Fibroblast of pulmonary artery (primary cell): Measurements from ENCODE around the gene CHSY1.
"Not testable (repeated sequence)": the region's sequence is repeated elsewhere in the genome, so short reads cannot be mapped to it uniquely, and the experiment has no call there.

Source experiments
- DNase-seq: peaks from one replicate; pipeline ENCODE4 v3.0.0-alpha.2; 2010; ENCODE audit warnings: low read depth
- H3K4me3 ChIP-seq: replicated peaks from 2 replicates; pipeline ENCODE4 v1.5.1; 2011; ENCODE audit warnings: low read depth, mild to moderate bottlenecking, control low read depth, low read length, moderate library complexity
- CTCF ChIP-seq: IDR thresholded peaks from 2 replicates; pipeline ENCODE4 v1.5.1; 2011; ENCODE audit warnings: mild to moderate bottlenecking, control low read depth, low read length, inconsistent platforms; ENCODE audit errors: missing control alignments

The CHSY1 gene

DNA sequence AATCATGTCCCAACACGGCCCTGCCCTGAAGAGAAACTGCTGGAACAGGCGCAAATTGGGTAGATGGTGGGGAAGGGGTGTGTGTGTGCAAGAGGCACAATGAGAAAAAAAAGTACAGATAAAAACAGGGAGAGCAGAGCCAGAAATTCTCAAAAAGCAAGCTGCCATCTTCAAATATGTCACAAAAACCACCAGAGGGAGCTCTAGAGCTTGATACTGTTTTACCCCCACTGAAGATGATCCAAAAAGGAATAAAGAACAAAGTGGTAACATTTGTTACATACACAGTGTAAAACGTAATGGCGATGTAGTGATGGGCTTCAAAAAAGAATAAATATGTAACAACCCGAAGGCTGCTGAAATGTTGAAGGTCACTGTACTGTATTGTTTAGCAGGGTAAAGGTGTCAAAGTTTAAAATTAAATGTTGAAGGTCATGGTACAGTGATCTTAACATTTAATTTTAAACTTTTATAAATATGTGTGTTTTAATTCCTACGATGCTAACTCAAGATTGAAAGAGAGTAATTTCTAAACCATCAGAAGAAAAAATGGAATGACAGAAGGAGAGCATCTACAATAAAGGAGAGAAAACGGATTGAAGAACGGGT lies 37.2 kb upstream of the CHSY1 start:
- H3K4me3 ChIP-seq: no peak overlapping the region
- peak; percentile 69 for TF ChIP-seq CTCF
- peak; percentile 74 for DNase-seq

DNA sequence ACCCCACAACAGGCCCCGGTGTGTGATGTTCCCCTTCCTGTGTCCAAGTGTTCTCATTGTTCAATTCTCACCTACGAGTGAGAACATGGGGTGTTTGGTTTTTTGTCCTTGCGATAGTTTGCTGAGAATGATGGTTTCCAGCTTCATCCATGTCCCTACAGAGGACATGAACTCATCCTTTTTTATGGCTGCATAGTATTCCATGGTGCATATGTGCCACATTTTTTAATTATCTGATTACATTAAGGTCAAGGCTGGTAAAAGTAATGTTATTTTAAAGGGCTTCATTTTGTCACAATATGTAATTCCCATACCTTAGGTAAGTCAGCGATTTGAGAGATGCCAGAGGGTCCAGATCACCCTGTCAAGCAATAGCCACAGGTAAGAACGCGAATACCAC lies 35.5 kb upstream of the CHSY1 start:
- not testable (repeated sequence) for H3K4me3 ChIP-seq

DNA sequence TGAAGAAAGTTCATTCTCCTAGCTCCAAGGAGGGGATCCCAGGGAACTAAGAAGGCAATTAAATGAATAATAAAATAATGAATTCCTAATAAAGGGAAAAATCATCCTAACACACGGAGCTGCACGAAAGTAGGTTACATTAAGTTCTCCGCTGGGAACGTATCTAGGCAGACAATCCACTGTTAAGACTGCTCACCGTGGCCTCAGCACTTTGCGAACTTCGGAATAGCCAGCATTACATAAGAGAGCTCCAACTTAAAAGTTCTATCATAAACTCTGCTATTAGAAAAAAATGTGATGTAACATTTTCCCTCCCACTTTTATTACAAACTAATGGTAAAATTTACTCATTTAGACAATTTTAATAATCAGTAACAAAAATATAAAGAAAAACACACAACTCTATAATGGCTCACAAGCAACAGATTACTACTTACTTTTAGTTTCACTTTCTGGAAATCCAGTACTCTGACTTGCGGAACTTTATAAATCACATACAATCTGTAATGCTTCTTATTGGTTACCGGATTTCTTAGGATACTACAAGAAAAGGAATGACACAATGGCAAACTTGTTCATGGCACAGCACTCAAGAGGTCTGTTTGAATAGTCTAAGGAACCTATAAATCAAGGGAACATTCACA lies 34.7 kb upstream of the CHSY1 start:
- no peak for DNase-seq
- H3K4me3 ChIP-seq: no peak overlapping the region
- no peak for TF ChIP-seq CTCF

More for the DNA sequence above, 35.5 kb upstream of the CHSY1 start:
- DNase-seq: not testable (repeated sequence)

GRCh38 chr15:101283931-101284330 lies 32.1 kb upstream of the CHSY1 start:
- no peak for TF ChIP-seq CTCF
- no peak overlapping the region for H3K4me3 ChIP-seq
- no peak for DNase-seq

- no peak overlapping the region for H3K4me3 ChIP-seq
- no peak for DNase-seq
- no peak for TF ChIP-seq CTCF
These were observed 28.2 kb upstream of the CHSY1 start for GRCh38 chr15:101280007-101280406.

DNA sequence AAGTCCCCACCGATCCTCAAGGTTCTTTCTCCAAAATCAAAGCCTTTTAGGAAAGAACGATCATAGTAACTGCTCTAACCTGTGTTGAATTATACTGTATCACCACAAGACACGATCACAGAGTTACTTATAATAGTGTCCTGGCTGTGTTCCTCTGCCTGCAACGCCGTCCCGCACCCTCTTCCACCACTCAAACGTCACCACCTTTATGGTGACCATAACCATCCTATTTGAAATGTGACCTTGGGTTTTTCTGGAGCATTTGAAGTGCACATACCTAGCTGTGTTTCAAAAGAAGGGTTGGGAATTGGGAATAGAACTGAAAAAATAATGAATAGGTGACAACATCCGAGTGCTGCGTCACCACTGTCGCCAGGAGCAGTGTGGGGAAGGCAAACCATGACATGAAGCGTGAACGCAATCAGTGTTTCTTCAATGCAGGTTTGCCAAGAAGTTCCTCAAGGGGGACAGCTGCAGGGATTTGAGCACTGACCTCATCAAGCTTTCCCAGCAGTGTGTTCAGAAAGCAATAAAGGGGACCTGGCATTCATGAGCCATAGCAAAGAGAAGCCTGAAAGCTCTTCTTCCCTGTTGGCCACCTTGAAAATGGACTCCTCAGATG lies 26.2 kb upstream of the CHSY1 start:
- H3K4me3 ChIP-seq: peak overlapping the region; percentile 58
- TF ChIP-seq CTCF: no peak
- no peak for DNase-seq

- H3K4me3 ChIP-seq: peak within 1 kb of the TSS; percentile 83
- TF ChIP-seq CTCF: no peak
- DNase-seq: peak; percentile 92
These were observed 25.4 kb upstream of the CHSY1 start, which contains the start of gene SELENOS for GRCh38 chr15:101277038-101277822. Gene SELENOS (minus strand): TSS chr15:101277485. CDS start chr15:101277417, 68 bp downstream.
